Upper lobe of left lung (tissue), 6 donors: Measurements from ENCODE around the gene PRR23E. TPM values are rescaled to one million over a fixed set of nuclear protein-coding genes. Genes with fewer than 3 reads are reported as not detected.

Source experiments
- ATAC-seq, 2 donors: fragments of 200-7000 bp; cut with Tn5 transposase; one replicate each; pipeline ENCODE4 v1.9.1; 2022; ENCODE audit warnings: mild to moderate bottlenecking in 2 of 2, moderate library complexity in 2 of 2; ENCODE audit not compliant: low FRiP score in 2 of 2
- DNase-seq, 2 donors: peaks; one replicate each; pipeline ENCODE4 v3.0.0-alpha.2; 2019 to 2020
- H3K27ac ChIP-seq, 4 donors: fragments of 200-600 bp; sonication (generic); one replicate each; pipeline ENCODE4 v1.5.1; 2016 to 2019
- H3K27me3 ChIP-seq, 4 donors: fragments of 200-600 bp; sonication (generic); one replicate each; pipeline ENCODE4 v1.5.1; 2017 to 2019
- H3K36me3 ChIP-seq, 4 donors: fragments of 200-600 bp; sonication (generic); one replicate each; pipeline ENCODE4 v1.5.1; 2016 to 2019
- H3K4me1 ChIP-seq, 4 donors: fragments of 200-600 bp; sonication (generic); one replicate each; pipeline ENCODE4 v1.5.1; 2018 to 2019
- H3K4me3 ChIP-seq, 4 donors: fragments of 200-600 bp; sonication (generic); one replicate each; pipeline ENCODE4 v1.5.1; 2017 to 2019; ENCODE audit warnings: mild to moderate bottlenecking in 2 of 4, moderate library complexity in 1 of 4
- H3K9me3 ChIP-seq, 4 donors: fragments of 200-600 bp; sonication (generic); one replicate each; pipeline ENCODE4 v1.5.1; 2018 to 2019
- CTCF ChIP-seq, 6 experiments: fragments of 450-650 bp in 4 of 6; fragments of 200-600 bp in 2 of 6; sonication (generic) in 2 of 6; IDR thresholded peaks; one replicate each; pipeline ENCODE4 v1.5.1; 2016 to 2019; ENCODE audit warnings: antibody characterized with exemption in 6 of 6
- EP300 ChIP-seq, 4 donors: sonication (generic); formaldehyde crosslinking; IDR thresholded peaks; one replicate each; pipeline ENCODE4 v1.5.1; 2017; ENCODE audit warnings: antibody characterized with exemption in 4 of 4, control low read depth in 2 of 4
- POLR2A ChIP-seq, 4 donors: fragments of 450-650 bp; IDR thresholded peaks; one replicate each; pipeline ENCODE4 v1.5.1; 2016 to 2017; ENCODE audit warnings: antibody characterized with exemption in 4 of 4, mild to moderate bottlenecking in 2 of 4
- POLR2AphosphoS5 ChIP-seq, 2 donors: sonication (generic); formaldehyde crosslinking; IDR thresholded peaks; one replicate each; pipeline ENCODE4 v1.5.1; 2017; ENCODE audit warnings: antibody characterized with exemption in 2 of 2
- WGBS, 2 donors: methylation state at CpG; one replicate each; pipeline ENCODE4 v1.1.5; 2017 to 2018; 5-methylcytosine and 5-hydroxymethylcytosine counted together
- total RNA-seq, 6 donors: library from RNA; depleted of rRNA in 4 of 6; stranded (reverse); fragments of >200 nt in 4 of 6; gene quantifications; one replicate each; pipeline versions ENCODE4 v1.1.0 to v1.2.1, GENCODE V29; 2016 to 2021
- donor health status: DM: no; HTN: no; CAD: no; lungs with moderate emphysema.
- donor health status: DM: no; HTN: yes; CAD: no; lungs with severe emphysema.

The PRR23E gene
- total RNA-seq, 6 donors from 2014 or later: not detected

GRCh38 chr3:127149621-127150310 lies 43.2 kb upstream of the PRR23E start:
- TF ChIP-seq EP300 (IDR thresholded peaks at IDR 0.05) (no peak), CTCF (IDR thresholded peaks at IDR 0.05) (no peak), POLR2A (IDR thresholded peaks at IDR 0.05) (no peak), POLR2AphosphoS5 (IDR thresholded peaks at IDR 0.05) (no peak)
- no peak for ATAC-seq
- Histone ChIP-seq H3K9me3 (no peaks in the 10 kb centered on the region), H3K27ac (no peak overlapping the region), H3K36me3 (no peaks in the 10 kb centered on the region), H3K4me3 (no peak overlapping the region), H3K4me1 (no peaks in the 10 kb centered on the region), H3K27me3 (no peaks in the 10 kb centered on the region)
- WGBS, 2 donors: 73 to 88% methylated on average over 6 of the region's 6 CpGs
- no peak for DNase-seq

GRCh38 chr3:127150513-127151250 lies 42.2 kb upstream of the PRR23E start:
- Histone ChIP-seq H3K36me3 (no peaks in the 10 kb centered on the region), H3K9me3 (no peaks in the 10 kb centered on the region), H3K4me1 (no peaks in the 10 kb centered on the region), H3K4me3 (no peak overlapping the region), H3K27me3 (no peaks in the 10 kb centered on the region), H3K27ac (no peak overlapping the region)
- ATAC-seq (no peak), DNase-seq (peak in 1 of 2 donors; percentile 15)
- WGBS, 2 donors: 89 to 92% methylated on average over 15 of the region's 15 CpGs
- TF ChIP-seq POLR2A (IDR thresholded peaks at IDR 0.05) (no peak), POLR2AphosphoS5 (IDR thresholded peaks at IDR 0.05) (no peak), EP300 (IDR thresholded peaks at IDR 0.05) (no peak), CTCF (IDR thresholded peaks at IDR 0.05) (no peak)

GRCh38 chr3:127151251-127151564 lies 41.7 kb upstream of the PRR23E start:
- ATAC-seq (no peak), DNase-seq (no peak)
- Histone ChIP-seq H3K27ac (no peak overlapping the region), H3K4me1 (no peaks in the 10 kb centered on the region), H3K36me3 (no peaks in the 10 kb centered on the region), H3K27me3 (no peaks in the 10 kb centered on the region), H3K4me3 (no peak overlapping the region), H3K9me3 (no peaks in the 10 kb centered on the region)
- 93 to 94% methylated on average over 9 of the region's 9 CpGs for WGBS, 2 donors
- no peak for TF ChIP-seq POLR2AphosphoS5 (IDR thresholded peaks at IDR 0.05)
- no peak for TF ChIP-seq EP300 (IDR thresholded peaks at IDR 0.05)
- TF ChIP-seq POLR2A (IDR thresholded peaks at IDR 0.05): no peak
- TF ChIP-seq CTCF (IDR thresholded peaks at IDR 0.05): no peak

GRCh38 chr3:127151992-127152650 lies 40.8 kb upstream of the PRR23E start:
- TF ChIP-seq CTCF (IDR thresholded peaks at IDR 0.05): no peak
- no peak for TF ChIP-seq EP300 (IDR thresholded peaks at IDR 0.05)
- no peak for TF ChIP-seq POLR2A (IDR thresholded peaks at IDR 0.05)
- no peak for TF ChIP-seq POLR2AphosphoS5 (IDR thresholded peaks at IDR 0.05)
- Histone ChIP-seq H3K27me3 (peaks cover 0 to 2% (median 0%) of the 10 kb centered on the region in 4 donors), H3K9me3 (no peaks in the 10 kb centered on the region), H3K36me3 (no peaks in the 10 kb centered on the region), H3K4me3 (no peak overlapping the region), H3K4me1 (no peaks in the 10 kb centered on the region), H3K27ac (no peak overlapping the region)
- ATAC-seq: no peak
- no peak for DNase-seq
- 62 to 72% methylated on average over 2 of the region's 2 CpGs for whole genome bisulfite sequencing, 2 donors
